GM19452 (cell line): ENCODE measurements around the gene CCKAR.

Source experiments
- ATAC-seq: cut with Tn5 transposase; IDR thresholded peaks from one replicate; pipeline ENCODE4 v1.9.1; 2021; ENCODE audit not compliant: unreplicated experiment

Gene CCKAR

DNA sequence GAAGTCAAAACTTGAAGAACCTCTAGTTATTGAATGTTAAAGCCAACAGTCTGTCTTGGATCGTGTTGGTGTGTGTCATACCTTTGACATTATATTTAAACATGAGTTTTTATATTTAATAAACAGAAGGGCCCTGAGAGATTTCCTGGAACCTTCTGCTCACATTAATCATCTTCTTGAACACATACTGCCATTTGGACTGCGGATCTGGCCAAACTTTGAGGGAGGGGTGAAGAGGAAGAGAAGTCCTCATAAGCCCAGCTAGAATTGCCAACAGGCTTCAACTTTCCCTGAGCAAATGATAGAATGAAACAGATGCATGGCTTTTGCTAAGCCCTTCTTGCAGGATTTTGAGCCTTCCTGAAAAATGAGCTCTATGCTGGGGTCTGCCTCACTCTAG, 27.4 kb downstream of the CCKAR start:
- no peak for ATAC-seq

DNA sequence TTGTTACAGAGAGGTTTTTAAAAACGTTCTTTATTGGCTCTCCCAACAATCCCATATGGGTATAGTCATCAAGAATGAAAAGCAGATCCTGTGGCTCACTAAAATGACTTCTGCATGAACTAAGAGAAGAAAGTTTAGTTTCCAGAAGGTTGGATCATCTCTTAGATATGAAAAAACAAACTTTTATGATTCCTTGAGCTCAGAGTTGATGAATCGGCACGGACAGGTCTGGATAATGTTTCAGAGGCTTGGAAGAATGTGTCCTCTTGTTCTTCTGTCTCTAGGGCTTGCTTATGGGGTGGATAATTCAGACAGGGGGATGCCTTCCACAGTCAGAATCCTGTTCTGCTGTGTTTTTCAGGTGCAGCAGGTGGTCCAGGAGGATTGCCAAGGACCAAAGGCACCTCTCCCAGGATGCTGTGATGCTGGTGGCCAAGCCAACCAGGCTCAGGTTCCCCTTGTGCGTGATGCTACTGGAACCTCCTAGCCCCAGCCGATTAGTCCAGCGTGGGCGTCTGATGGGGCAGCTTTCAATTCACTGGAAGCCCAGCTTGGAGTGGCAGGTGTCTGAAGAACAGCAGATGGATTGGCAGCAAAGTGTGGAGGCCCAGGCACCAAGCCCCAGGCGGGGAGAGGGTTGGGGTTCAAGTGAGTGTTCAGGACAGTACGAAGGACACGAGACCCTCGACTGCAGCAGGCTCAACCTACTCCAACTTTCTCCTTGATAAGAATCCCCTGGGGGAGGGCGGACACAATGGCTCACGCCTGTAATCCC, 30.3 kb downstream of the CCKAR start:
- ATAC-seq = no peak

DNA sequence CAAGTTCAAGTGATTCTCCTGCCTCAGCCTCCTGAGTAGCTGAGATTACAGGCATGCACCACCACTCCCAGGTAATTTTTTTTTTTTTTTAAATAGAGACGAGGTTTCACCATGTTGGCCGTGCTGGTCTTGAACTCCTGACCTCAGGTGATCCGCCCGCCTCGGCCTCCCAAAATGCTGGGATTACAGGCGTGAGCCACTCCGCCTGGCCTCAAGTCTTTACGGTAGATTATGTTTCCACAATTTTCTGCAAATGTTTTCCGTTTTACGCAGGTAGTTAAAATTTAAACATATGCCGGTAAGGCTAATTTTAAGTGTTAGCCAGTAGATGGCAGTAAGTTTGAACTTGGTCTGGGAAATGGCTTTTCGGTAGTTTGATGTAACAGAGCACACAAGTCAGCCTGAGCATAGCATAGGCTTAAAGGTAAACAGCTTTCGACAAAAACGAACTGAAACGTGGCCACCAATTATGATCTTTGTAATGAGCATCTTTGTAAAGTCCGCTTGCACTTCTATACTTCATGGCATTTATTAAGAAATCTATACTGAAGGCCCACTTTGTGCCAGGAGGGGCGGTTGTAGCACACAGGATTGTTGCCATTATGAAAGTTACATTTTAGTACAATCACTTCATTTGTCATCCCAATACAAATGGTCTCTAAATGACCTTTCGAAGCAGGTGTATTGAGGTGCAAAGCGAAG, 31.1 kb downstream of the CCKAR start:
- ATAC-seq = peak; percentile 70

DNA sequence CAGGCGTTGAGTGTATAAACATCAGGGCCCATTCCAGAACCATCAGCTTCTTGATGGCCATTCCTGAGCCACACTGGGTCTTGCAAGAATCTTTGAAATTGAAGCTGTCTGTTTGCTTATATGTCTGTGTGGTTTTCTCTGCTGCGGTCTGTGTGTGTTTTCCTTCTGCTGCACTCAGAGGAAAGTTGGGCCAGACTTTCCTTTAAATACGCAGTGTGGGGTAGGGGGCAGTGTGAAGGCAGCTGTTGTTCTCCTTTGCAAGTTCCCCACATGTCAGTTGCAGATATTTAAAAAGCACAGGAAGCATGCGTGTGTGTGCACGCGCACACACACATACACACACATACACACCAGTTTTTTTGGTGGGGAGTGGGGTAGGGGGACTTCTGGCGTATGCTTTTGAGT, 32.1 kb downstream of the CCKAR start:
- ATAC-seq = no peak

DNA sequence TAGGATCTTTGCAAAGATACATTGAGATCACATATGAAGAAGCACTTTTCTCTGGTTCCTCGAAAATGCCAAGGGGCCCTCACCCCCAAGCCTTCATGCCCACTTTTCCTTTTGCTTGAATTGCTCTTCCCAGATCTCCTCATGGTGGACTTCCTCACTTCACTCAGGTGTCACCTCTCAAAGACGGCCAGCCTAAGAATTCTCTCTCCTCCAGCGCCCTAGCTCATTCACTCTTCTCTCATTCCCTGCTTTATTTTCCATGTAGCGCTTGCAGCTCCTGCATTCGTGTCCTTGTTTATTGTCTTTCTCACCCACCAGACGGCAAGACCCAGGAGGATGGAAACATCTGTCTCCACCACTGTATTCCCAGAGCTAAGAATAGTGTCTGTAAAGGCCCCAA, 32.9 kb downstream of the CCKAR start:
- ATAC-seq = no peak

DNA sequence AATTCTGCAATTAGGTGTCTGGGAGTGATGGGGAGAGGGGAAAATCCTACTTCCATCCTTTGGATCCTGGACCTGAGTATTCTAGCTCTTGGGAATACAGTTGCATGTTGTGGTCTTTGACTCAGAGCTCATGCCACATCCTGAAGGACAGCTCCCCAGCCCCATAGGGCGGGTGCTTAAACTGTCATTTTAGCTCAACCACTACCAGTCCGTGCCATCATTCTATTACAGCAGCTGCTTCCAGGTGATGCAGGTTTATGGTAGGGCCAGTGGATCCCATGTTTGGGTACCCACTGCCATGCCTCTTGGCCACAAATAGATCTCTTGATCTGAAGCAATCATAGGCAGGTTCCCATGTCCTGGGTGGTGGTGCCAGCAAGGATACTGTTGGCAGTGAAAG, 34.7 kb downstream of the CCKAR start:
- no peak for ATAC-seq

DNA sequence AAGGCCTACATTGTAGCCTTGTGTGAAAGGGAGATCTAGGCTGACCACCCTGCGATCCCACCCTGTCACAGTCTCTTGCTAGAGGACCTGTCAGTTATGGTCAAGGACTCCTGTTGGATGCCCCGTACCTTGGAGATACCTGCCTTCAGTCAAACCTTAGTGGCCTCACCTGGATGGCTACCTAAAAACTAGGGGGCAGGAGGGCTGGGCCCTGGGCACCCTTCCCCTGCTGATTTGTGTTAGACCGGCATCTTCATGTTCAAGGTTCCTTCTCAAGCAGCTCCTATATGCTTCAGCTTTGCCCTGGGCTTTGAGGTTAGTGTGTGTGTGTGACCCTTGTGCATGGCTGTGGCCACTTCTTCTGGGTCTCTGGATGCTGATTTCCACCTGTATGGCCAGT, 35.3 kb downstream of the CCKAR start:
- no peak for ATAC-seq

DNA sequence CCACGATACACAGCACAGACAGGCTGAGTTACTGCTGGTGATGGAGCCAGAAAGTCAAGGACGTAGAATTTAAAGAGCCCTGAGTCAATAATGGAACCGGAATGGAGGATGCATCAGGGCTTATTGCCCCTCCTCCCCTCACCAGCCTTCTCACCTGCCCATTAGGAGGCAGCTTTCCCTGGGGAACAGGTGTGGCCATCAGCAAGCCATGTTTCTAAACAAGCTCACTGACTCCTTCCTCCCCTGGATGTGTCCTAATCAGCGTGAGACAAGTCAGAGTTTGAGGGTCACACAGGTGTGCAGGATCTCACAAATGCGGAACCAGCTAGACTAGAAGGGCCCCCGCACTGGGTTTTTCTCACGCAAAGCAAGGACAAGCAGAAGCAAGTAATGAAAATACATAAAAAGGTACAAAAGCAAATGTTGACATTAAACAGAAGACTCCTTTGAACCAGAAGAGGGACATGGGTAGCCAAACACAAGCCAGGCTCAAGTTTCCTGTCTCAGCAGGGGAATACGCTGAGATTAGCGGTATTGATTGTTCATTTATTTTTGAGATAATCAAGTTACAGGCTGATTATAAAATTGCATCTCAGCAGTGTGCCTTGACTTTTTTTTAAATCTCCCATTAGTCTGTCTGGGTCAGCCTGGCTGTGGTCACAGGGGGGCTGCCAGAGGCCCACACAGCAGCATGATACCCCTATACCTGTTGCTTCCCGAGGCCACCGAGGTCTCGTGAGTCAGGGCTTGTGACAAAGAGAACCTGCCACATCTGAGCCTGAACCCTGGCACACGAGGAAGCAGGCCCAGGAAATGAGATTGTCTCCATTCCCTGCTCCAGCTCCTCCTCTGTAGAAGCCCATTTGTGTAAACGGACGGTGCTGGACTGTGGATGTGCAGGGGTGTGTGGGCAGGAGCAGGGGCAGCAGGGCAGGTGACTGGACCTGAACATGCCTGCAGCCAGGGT, 37.4 kb downstream of the CCKAR start:
- ATAC-seq = no peak

DNA sequence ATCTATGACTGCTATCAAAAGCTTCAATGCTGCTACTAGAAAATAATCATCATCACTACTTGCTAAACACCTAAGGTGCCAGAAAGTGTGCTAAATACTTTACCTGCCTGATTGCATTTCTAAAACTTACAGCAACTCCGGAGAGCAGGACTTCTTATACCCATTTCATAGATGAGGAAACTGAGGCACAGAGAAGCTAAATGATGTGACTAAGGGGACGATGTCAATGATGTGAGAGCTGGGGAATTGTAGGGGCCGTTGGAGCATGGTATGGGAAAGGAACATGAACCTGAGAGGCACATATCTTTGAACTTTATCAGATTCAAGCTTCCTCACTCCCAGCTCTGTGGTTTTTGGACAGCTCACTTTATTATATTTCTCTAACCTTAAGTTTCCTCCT, 38.7 kb downstream of the CCKAR start:
- ATAC-seq = no peak

DNA sequence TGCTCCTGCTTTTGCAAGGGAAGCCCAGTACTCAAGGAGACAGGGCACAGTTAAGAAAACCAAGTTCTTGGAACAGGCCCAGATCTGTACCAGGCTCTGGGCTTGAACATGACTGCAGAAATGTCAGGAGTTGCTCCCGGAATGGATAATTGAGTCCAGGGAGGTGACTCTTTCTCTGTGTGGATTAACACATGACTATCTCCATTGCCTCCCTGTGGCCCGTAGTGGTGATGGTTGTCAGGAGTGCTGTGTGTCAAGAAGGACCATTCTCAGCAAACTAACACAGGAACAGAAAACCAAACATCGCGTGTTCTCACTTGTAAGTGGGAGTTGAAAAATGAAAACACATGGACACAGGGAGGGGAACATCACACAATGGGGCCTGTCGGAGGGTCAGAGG, 39.9 kb downstream of the CCKAR start:
- no peak for ATAC-seq

DNA sequence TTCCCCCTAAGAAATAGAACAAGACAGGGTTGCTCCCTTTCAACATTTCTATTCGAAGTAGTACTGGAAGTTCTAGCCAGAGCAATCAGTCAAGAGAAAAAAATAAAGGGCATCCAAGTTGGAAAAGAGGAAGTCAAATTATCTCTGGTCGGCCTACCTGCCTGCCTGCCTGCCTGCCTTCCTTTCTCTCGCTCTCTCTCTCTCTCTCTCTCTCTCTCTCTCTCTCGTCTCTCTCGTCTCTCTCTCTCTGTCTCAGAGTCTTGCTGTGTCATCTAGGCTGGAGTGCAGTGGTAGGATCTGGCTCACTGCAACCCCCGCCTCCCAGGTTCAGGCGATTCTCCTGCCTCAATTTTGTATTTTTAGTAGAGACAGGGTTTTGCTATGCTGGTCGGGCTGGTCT, 42.9 kb downstream of the CCKAR start:
- ATAC-seq = no peak

DNA sequence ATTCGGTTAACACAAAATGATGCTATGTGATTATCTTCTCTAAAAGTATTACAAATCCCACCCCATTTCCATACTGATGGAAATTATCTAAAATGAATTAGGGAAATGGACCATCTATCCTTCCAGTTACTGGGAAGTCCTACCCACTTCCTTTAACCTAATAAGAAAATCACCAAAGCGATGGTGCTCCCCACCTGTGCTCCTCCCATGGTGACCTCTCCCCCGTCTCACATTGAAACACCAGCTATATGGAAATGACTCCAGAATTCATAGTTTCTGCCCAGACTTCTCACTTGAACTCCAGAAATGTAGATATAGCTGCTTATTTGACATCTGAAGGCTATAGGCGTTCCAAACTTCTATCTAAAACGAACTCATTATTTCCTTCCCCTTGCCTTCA, 48.5 kb downstream of the CCKAR start:
- no peak for ATAC-seq

DNA sequence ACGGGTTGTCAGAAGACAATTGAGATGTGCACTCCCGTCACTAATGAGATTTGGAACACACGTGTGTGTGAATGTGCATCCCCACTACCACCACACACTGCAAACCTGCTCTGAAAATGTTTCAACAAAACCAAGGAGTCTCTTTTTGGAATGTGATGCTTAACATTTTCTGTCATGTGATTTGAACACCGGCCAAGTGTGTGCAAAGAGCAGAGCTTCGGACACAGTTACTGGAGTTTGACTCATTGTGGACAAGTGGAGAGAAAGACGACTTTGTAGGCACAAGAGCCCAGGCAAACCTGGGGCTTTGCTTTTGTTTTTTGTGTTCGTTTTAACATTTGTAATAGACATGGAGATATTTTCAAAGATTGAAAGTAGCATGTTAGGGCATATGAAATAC, 49.2 kb downstream of the CCKAR start:
- ATAC-seq = no peak

DNA sequence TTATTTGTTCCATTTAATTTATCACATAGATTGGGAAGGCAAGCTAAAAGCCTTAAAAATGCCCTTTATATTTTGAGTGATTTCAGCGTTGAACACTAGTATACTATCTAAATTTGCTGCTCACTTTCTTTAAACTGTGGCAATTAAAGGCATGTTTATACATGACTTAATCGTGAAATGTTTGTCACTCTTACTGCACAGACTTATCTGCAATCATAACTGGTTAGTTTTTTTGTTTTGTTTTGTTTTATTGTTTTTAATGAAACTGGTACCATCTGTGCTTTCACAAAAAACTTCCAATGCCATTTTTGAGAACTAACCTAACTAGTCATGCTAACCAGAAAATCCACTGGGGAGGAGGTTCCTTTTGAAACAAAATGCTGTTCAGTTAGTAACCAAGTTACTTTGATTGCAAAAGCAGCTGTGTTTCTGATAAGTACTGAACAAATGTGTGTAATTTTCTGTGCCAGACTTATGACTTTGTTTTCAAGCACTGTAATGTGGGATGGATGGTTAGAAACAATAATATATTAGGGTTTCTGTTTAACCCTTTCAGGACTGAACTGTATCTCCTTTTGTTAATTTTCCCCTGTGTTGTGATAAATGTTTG, 56.1 kb downstream of the CCKAR start:
- ATAC-seq = no peak

DNA sequence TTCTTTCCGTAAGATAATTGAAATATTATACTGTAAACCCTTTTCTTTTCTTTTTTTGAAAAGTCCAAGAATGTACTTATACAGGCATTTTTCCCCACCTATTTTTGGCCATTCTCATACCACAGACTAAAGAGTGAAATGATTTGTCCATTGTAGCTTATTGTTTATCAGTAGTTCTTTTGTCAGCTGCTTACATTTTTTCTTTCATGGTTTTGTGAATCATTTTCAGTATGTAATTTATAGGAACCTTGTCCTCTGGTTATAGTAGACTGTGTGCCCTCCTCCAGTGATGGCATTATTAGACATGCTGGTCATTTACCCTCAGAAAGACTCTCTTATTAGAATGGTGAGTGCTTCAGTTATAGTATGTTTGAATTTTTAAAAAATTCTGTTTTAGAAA, 56.7 kb downstream of the CCKAR start:
- ATAC-seq = no peak

DNA sequence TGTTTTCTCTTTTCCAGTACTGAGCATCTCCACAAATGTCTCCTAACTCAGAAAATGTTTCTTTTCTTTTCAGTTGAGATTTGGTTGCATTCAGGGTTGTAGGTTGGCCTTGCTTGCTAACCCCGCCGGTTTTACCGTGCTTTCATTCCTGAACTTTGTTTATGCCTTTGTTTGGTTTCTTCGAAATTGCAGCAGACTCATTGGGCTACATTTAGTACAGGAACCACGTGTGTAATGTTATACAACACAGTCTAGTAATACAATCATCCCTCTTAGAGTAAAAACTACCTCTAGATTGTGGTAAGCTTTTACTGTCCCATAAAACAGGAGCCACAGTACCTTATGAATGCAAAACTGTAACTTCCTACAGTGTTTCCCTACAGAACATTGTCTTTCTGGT, 57.9 kb downstream of the CCKAR start:
- no peak for ATAC-seq

DNA sequence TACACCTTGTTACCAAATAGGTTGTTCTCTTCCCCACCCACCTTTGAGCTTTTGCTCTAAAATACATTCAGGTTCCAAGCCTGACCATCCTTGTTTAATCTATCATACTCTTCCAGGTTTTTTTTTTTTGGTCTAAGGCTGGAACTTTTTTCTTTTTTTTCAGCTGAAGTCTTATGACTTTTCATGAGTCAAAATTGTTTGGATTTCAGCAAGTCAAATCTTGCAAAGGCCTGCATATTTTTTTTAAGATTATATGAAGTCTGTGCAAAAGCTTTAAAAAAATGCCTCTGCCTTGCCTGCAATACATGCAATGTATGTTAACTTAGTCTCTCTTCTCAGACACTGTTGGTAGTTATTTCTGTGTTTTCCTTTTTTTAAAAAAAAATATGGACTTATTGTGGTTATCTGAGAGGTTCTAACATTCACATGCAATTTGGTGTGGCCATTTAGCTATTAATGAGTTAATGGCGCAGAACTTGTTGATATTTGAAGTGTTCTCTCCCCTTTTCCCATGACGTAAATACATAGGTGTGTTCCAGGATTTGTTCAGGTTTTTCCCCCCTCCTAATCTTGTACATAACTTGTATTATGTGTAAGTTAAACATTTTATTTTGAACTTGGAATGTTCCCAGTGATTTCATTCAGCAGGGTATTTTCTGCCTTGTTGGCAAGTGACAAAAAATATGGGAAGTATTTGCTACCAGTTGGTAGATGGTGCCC, 58.7 kb downstream of the CCKAR start:
- ATAC-seq = no peak
